Femur (tissue), 1 donor: Measurements from ENCODE around the gene SLC5A12.

Experiments used
- DNase-seq: peaks from one replicate; pipeline ENCODE4 v3.0.0-alpha.2; 2017

The SLC5A12 gene

GRCh38 chr11:26721948-26722475 is at the start of gene SLC5A12:
SLC5A12 (minus strand) TSS chr11:26722060; CDS start chr11:26721714, 346 bp downstream.
- no peak for DNase-seq

GRCh38 chr11:26769027-26769426 is 47.2 kb upstream of the SLC5A12 start:
- DNase-seq = no peak

GRCh38 chr11:26767060-26767459 is 45.2 kb upstream of the SLC5A12 start:
- DNase-seq = no peak

- DNase-seq = no peak
Measured at GRCh38 chr11:26765323-26765722, 43.5 kb upstream of the SLC5A12 start.

- DNase-seq = no peak
Measured at GRCh38 chr11:26764825-26765224, 43.0 kb upstream of the SLC5A12 start.

- DNase-seq = no peak
Measured at GRCh38 chr11:26764315-26764714, 42.5 kb upstream of the SLC5A12 start.

DNA sequence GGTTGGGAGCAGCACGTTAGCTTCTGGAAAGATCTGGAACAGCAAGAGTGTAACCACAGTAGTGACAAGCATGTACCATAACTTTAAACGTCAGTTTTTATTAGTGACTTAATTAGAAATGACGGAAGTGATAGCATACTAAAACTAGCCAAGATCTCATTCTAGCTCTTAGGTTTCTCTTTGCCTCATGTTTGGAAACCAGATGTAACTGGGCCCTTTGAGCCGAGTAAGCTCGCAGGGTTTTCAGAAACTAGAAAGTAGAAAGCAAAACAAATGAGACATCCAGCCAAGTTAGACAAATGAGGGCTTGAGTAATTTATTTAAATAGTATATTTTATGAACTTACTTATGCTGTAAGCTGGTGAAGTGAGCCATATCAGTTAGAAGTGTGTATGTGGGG is 40.2 kb upstream of the SLC5A12 start:
- DNase-seq = no peak

GRCh38 chr11:26761361-26761809 is 39.5 kb upstream of the SLC5A12 start:
- no peak for DNase-seq

GRCh38 chr11:26757995-26758394 is 36.1 kb upstream of the SLC5A12 start:
- no peak for DNase-seq

GRCh38 chr11:26755762-26756161 is 33.9 kb upstream of the SLC5A12 start:
- DNase-seq = no peak

GRCh38 chr11:26753723-26754504 is 32.1 kb upstream of the SLC5A12 start:
- peak; percentile 76 for DNase-seq

DNA sequence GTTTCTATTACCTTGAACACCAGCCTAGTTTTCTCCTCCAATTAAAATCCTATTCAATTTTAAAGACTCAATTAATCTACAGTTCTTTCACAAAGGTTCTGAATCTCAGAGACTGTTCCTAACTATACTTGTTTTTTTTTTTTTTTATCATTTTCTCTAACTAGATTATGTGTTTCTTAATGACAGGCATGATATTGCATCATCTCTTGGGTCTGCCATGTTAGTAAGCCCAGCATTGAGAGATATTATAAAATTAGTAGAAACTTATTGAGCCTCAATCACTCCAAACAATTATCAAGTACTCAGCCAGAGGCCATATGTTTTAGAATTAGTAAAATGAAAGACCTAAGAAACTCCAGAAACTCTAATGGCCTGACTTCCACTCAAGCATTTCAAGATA is 28.1 kb upstream of the SLC5A12 start:
- no peak for DNase-seq

GRCh38 chr11:26743622-26744021 is 21.8 kb upstream of the SLC5A12 start:
- DNase-seq = no peak

DNA sequence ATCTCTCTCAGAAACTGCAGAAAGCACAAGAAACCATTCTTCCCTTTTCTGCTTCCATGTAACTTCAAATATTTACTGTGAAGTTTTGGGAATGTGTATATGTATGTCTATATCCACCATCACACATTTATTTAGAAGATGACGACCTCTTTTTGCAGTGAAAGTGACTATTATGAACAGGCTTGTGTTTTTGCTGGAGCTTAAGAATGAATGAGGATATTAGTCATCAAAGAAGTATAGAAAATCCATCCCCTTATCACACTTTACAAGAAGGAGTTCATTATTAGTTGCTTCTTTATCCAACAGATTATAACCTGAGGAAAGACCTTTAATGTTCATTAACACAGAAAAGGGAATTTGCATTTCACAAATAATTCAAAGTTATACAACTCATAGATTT is 21.1 kb upstream of the SLC5A12 start:
- no peak for DNase-seq

DNA sequence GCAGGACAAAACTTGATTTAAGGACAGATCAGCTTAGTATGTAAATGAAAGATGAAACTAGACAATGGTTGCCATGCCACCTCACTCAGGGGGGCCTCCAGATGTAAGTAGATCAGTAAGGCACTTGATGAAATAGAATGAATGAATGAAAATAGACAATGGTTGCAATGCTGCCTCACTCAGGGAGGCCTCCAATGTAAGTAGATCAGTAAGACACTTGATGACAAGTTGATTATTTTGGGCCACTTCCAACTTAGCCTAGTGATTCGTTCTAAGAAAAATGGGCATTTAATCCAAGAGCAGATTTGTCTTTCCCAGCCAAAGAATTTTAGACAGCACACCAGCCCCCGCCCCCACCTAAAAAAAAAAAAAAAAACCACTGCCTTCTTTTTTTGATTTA is 19.2 kb upstream of the SLC5A12 start:
- no peak for DNase-seq

GRCh38 chr11:26739366-26740073 is 17.7 kb upstream of the SLC5A12 start:
- DNase-seq = no peak

- no peak for DNase-seq
Measured at GRCh38 chr11:26734691-26735090, 12.8 kb upstream of the SLC5A12 start.

- DNase-seq = no peak
Measured at GRCh38 chr11:26731084-26731456, 9.2 kb upstream of the SLC5A12 start.

GRCh38 chr11:26730414-26731083 is 8.7 kb upstream of the SLC5A12 start:
- no peak for DNase-seq

GRCh38 chr11:26729284-26729683 is 7.4 kb upstream of the SLC5A12 start:
- no peak for DNase-seq

DNA sequence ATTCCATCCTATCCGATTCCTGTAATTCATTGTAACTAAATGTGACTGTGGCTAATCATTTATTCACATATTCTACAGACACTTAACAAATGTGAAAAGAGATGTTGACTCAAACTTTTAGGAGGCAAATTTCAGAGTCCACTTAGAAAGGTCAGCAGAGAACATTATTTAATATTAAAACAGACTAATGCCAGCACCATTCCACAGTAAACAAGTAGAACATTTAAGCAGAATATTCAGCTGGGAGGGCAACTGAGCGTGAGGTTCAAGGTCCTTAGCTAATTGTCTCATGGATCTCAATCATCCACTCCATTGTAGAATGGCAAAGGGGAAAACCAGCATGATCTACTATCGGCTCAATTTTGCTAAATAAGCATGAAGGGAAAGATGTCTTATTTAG is 5.1 kb upstream of the SLC5A12 start:
- DNase-seq = no peak

DNA sequence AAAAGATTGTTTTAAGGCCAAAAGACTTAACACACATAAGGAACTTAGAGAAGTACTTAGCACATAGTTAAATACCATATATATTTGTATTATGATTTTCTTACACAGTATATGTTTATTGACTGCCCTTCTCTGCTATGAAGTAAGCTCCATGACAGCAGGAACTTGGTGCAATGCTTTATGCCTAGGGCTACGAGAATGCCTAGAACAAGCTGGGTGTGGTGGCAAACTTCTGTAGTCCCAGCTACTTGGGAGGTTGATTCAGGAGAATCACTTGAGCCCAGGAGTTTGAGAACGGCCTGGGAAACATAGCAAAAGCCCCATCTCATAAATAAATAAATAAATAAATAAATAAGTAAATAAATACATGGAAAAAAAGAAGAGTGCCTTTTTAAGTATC is 1.9 kb downstream of the SLC5A12 start:
- DNase-seq = no peak

- no peak for DNase-seq
Measured at GRCh38 chr11:26719289-26719973, 2.4 kb downstream of the SLC5A12 start.
